GM21576 (cell line): Measurements from ENCODE around the gene PARN.
"Not testable (repeated sequence)": the region's sequence is repeated elsewhere in the genome, so short reads cannot be mapped to it uniquely, and the experiment has no call there.

ENCODE experiments used
- ATAC-seq: cut with Tn5 transposase; IDR thresholded peaks from one replicate; pipeline ENCODE4 v1.9.1; 2021; ENCODE audit warnings: mild to moderate bottlenecking, moderate library complexity; ENCODE audit not compliant: unreplicated experiment

Gene PARN

GRCh38 chr16:14634389-14634725 lies 4.3 kb upstream of the PARN start:
- ATAC-seq: no peak

DNA sequence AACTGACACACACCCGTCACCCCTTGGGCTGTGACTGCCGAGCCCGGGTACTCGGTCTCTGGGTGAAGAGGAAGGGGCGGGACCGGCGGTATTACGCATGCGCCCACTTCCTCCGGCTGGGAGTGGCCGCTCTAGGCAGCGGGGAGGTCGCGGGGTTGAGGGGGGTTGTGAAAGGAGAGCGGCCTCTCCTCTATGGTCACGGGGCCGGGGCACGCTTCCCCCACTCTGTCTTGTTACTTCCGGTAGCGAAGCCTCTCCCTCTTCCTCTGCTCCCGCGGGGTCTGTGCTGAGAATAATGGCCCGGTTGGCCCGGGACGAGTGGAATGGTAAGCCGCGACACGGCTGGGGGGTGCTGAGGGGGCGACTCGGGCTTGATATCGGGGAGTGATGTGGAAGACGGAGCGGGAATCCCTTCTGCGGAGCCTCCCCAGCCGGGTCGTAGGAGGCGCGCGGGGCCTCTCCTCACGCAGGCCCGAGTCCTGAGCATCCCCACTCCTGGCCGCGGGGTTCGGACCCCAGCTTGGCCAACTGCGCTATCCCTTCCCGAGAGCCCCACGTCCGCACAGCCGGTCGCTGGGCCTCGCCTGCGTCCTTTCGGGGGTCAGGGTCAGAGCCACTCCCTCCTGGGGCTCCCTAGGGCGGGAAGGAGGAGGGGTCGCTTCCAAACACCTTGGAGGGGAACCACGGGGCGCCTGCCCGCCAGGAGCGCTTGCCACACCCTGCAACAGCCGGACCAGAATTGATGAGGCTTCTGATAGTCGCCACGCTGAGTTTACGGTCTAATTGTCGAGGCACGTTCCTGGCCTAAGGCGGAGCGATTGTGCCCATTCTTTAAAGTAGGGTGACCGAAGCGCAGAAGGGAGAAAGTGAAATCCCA lies 2.9 kb upstream of the PARN start, which contains the start of gene BFAR:
TSS of gene BFAR (plus strand) at position 259 of the 877 bp plus-strand sequence. CDS start 11,396 bp downstream, outside the sequence.
- peak; percentile 67 for ATAC-seq

DNA sequence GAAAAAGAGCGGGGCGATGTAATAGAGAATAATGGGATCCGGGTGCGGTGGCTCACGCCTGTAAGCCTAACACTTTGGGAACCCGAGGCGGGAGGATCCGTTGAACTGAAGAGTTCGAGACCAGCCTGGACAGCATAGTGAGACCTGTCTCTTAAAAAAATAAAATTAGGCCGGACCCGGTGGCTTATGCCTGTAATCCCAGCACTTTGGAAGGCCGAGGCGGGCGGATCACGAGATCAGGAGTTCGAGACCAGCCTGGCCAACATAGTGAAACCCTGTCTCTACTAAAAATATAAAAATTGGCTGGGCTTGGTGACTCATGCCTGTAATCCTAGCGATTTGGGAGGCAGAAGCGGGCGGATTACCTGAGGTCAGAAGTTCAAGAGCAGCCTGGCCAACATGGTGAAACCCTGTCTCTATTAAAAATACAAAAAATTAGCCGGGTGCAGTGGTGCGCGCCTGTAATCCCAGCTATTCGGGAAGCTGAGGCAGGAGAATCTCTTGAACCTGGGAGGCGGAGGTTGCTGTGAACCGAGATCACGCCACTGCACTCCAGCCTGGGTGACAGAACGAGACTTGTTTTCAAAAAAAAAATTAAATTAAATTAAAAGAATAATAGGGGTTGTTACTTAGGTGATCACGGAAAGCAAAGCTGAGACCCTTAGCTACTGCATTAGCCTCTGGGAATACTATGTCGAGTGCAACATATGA lies 715 bp upstream of the PARN start:
- ATAC-seq: not testable (repeated sequence)

- no peak for ATAC-seq
These were observed 495 bp downstream of the PARN start for GRCh38 chr16:14629612-14629918.

DNA sequence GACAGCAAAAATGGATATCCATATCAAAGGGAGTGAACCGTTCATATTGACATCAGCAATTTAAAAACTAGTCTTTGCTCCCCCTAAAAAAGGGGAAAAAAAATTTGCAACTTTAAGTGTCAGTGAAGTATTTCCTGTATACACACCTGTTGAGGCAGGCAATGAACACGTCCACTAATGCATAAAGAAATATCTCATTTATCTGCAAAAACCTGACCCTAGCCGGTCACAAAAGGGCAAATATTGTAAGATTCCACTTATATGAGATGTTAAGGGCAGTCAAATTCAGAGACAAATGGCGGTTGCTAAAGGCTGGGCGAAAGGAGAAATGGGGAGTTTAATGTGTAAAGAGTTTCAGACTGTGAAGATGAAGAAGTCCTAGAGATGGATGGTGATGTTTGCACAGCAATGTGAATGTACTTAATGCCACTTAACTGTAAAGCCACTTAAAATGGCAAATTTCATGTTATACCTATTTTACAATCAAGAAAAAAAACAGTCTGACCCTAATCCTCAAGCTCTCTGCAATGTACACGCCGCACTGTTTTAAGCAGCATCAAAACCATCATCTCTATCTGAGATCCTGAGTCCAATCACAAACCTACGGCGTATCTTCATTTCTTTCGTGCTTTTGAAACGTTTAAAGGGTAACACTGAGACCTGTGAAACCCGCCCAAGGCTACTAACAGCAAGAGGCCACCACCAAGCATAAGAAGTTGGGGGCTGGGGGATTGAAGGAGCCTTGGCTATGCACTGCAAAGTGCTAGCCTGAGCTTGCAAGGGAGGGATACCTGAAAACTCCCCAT lies 1.1 kb downstream of the PARN start:
- no peak for ATAC-seq

DNA sequence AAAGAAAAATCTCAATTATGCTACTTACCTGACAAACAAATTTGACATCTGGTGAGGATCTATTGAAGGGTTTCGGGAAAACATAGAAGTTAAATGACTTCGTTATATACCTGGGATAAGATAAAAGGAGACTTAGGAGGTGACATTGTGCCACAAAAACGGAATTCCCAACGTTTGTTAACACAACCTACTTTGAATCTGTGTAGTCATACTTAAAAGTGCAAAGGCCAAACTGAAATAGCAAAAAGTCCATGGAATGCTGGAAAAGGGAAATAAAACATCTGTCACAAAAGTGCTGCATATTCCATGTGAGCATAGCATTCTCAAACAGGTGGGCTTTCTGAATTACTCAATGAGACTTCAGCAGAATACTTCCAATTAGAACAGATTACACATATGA lies 3.0 kb downstream of the PARN start:
- ATAC-seq: no peak

- ATAC-seq: no peak
These were observed 11.5 kb downstream of the PARN start for GRCh38 chr16:14618566-14618965.

DNA sequence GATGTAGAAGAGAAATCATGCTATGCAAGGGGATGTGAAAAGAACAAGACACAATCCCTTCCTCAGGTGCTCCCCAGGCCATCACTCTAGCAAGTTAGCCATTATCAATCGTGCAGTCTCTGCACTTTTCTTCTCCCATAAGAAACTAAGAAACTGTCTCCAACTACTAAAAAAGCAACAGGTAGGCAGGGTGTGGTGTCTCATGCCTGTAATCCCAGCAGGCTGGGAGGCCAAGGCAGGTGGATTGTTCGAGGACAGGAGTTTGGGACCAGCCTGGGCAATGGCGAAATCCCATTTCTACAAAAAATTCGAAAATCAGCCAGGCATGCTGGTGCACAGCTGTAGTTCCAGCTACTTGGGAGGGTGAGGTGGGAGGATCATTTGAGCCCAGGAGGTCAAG lies 13.8 kb downstream of the PARN start:
- no peak for ATAC-seq

GRCh38 chr16:14613991-14614390 lies 16.1 kb downstream of the PARN start:
- no peak for ATAC-seq

DNA sequence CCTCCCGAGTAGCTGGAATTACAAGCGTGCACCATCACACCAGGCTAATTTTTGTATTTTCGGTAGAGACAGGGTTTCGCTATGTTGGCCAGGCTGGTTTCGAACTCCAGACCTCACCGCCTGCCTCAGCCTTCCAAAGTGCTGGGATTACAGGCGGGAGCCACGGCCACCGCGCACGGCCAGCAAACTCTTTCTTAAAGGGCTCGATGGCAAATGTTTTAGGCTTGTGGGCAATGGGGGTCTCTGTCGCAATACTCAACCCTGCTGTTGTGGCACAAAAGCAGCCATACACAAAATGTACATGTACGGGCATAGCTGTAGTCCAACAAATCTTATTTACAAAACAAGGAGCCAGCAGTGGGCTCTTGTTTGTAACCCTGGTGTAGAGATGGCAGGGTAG lies 18.4 kb downstream of the PARN start:
- ATAC-seq: no peak

- ATAC-seq: no peak
These were observed 20.3 kb downstream of the PARN start for GRCh38 chr16:14609716-14610115.

- no peak for ATAC-seq
These were observed 21.5 kb downstream of the PARN start for GRCh38 chr16:14608604-14609003.

- peak; percentile 57 for ATAC-seq
These were observed 21.9 kb downstream of the PARN start for GRCh38 chr16:14608111-14608566.

GRCh38 chr16:14606102-14606501 lies 24.0 kb downstream of the PARN start:
- peak; percentile 36 for ATAC-seq

GRCh38 chr16:14602443-14602963 lies 27.6 kb downstream of the PARN start:
- ATAC-seq: no peak

DNA sequence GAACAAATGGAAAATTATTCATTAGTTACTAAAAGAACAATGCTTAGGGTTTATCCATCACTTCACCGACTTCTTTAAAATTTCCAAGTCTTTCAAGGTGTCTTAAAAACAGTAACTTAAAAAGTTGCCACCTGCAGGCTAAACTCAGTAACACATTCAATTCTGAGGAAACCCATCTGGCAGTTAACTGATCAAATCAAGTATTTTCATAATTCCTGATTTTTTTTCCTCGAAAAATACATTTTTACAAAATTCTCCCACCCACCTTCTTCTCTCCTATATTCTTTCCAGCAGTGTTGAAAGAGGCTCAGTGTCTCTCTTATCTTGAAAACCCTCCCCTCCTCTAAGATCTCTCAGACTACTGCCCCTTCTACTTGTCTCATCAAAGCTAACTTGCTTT lies 29.9 kb downstream of the PARN start:
- ATAC-seq: no peak

DNA sequence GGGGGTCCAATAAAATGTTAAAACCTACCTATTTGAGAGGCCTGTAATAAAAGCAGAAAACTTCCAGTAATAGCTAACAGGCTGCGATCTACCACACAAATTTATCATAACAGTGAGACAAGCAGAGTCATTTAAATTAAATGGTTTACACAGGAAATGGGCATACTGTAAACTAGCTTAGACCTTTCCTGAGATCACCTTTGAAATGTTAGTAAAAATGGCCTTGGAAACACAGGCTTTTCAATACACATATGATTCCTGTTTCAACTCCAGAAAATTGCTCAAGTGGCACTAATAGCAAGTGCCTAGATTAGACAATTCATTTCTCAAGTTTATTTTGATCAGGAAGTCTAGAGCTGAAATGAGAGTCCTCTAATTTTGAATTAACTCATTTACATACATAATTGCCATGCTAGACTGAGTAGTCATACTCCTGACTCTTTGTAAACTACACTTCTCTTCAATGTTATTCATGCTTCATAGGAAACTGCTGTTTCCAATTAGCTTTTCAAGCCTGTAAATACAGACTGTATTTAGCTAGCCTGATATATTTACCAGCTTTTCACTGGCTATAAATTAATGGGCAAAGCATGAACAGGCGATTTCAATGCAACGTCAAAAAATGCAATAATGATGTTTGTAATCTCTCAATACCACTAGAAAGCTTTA lies 43.3 kb downstream of the PARN start:
- ATAC-seq: no peak

GRCh38 chr16:14585287-14585686 lies 44.8 kb downstream of the PARN start:
- no peak for ATAC-seq

GRCh38 chr16:14580926-14581325 lies 49.1 kb downstream of the PARN start:
- not testable (repeated sequence) for ATAC-seq

DNA sequence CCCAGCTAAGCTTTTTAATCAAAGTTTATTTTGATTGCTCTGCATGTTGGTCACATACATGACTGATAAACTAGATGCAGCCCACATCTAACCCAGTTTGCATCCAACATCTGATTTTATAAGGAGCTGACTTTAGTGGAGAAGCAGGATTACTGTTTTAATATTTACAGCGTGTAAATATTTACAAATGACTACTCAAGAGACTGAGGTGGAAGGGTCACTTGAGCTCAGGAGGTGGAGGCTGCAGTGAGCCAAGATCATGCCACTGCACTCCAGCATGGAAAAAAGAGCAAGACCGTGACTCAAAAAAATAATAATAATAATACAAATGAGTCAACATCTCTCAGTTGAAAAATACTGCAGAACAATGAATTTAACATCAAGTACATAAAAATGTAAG lies 50.8 kb downstream of the PARN start:
- no peak for ATAC-seq

DNA sequence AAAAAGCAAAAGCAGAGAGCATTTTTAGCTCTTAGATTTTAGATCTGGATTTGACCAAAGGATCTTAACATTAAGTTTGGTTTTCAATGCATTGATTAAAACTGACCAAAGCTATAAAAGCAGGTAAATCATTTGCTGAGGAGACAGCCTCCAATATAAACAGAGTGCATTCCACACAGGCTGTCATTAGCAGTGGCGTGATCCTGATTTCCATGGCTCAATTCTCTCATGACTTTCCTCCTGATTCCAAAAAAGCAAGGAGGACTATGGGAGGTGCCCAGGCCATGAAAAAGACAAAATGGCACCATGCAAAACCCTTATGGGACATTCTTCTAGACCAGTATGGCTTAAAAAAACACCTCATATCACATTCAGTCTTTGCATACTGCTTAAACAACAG lies 53.5 kb downstream of the PARN start:
- ATAC-seq: no peak
